HEK293 (cell line): ENCODE data around the gene GREB1L.

Experiments used
- CTCF ChIP-seq: fragments of 450-650 bp; formaldehyde crosslinking; IDR thresholded peaks from 2 replicates; pipeline ENCODE4 v1.5.1; 2016; ENCODE audit warnings: missing biosample characterization, missing genetic modification characterization
- GLI2 ChIP-seq: fragments of 450-650 bp; formaldehyde crosslinking; IDR thresholded peaks from 2 replicates; pipeline ENCODE4; 2017; ENCODE audit warnings: missing biosample characterization, missing genetic modification characterization, low read depth, borderline replicate concordance
- ZBTB10 ChIP-seq: fragments of 450-650 bp; formaldehyde crosslinking; IDR thresholded peaks from 2 replicates; pipeline ENCODE4 v1.5.1; 2016; ENCODE audit warnings: missing biosample characterization, missing genetic modification characterization
- ZBTB26 ChIP-seq: fragments of 450-650 bp; formaldehyde crosslinking; optimal IDR thresholded peaks from 2 replicates; pipeline ENCODE3; 2016; ENCODE audit warnings: missing biosample characterization, mild to moderate bottlenecking, missing genetic modification characterization
- ZNF302 ChIP-seq: fragments of 450-650 bp; formaldehyde crosslinking; IDR thresholded peaks from 2 replicates; pipeline ENCODE4 v1.5.1; 2016; ENCODE audit warnings: missing biosample characterization, missing genetic modification characterization, low read depth
- ZNF404 ChIP-seq: fragments of 450-650 bp; formaldehyde crosslinking; IDR thresholded peaks from 2 replicates; pipeline ENCODE4 v1.5.1; 2017; ENCODE audit warnings: missing biosample characterization, missing genetic modification characterization
- ZNF571 ChIP-seq: fragments of 450-650 bp; formaldehyde crosslinking; IDR thresholded peaks from 2 replicates; pipeline ENCODE4 v1.5.0; 2017; ENCODE audit warnings: missing biosample characterization, missing genetic modification characterization
- ZNF600 ChIP-seq: fragments of 450-650 bp; formaldehyde crosslinking; IDR thresholded peaks from 2 replicates; pipeline ENCODE4 v1.5.1; 2016; ENCODE audit warnings: missing biosample characterization, missing genetic modification characterization
- ZNF776 ChIP-seq: fragments of 450-650 bp; formaldehyde crosslinking; IDR thresholded peaks from 2 replicates; pipeline ENCODE4 v1.5.0; 2017; ENCODE audit warnings: missing biosample characterization, missing genetic modification characterization, borderline replicate concordance

- TF ChIP-seq ZNF571 (no peak), ZNF404 (tag by site-specific recombination) (no peak), ZNF776 (tag by site-specific recombination) (no peak), CTCF (tag by site-specific recombination) (no peak), ZBTB10 (tag by site-specific recombination) (no peak), ZBTB26 (no peak), GLI2 (tag by site-specific recombination) (no peak), ZNF600 (tag by site-specific recombination) (no peak), ZNF302 (tag by site-specific recombination) (no peak)
Measured at GRCh38 chr18:21443776-21444464, 201.9 kb downstream of the GREB1L start.
